DND-41 (cell line): Measurements from ENCODE around the gene OR2W3.

Experiments used
- ATAC-seq: fragments of 200-7000 bp; cut with Tn5 transposase; 3 replicates; pipeline ENCODE4 v1.9.1; 2021; ENCODE audit warnings: low read depth; ENCODE audit not compliant: insufficient read depth
- DNase-seq: peaks from one replicate; pipeline ENCODE4 v3.0.0-alpha.2; 2020
- H2AFZ ChIP-seq: 2 replicates; pipeline ENCODE4 v1.6.0; 2012; ENCODE audit warnings: low read depth, low read length
- H3K27ac ChIP-seq: 2 replicates; pipeline ENCODE4 v1.5.1; 2012; ENCODE audit warnings: low read length, inconsistent platforms
- H3K27me3 ChIP-seq: fragments of 200-600 bp; sonication (generic); 2 replicates; pipeline ENCODE4 v1.6.0; 2012; ENCODE audit warnings: low read length, mild to moderate bottlenecking, inconsistent platforms; ENCODE audit not compliant: insufficient read depth, poor library complexity
- H3K36me3 ChIP-seq: 2 replicates; pipeline ENCODE4 v1.5.1; 2012; ENCODE audit warnings: low read length, inconsistent platforms; ENCODE audit not compliant: insufficient read depth
- H3K4me1 ChIP-seq: 2 replicates; pipeline ENCODE4 v1.5.1; 2012; ENCODE audit warnings: mild to moderate bottlenecking, low read length; ENCODE audit not compliant: insufficient read depth
- H3K4me2 ChIP-seq: 2 replicates; pipeline ENCODE4 v1.6.0; 2012; ENCODE audit warnings: mild to moderate bottlenecking, moderate library complexity, low read length, inconsistent platforms; ENCODE audit not compliant: insufficient read depth
- H3K4me3 ChIP-seq, 2 experiments: fragments of 200-600 bp in 1 of 2; shearing (Covaris generic) in 1 of 2; 2 replicates each; pipeline ENCODE4 v1.5.1; 2012 to 2016; ENCODE audit warnings: inconsistent platforms in 2 of 2, low read length in 2 of 2, mild to moderate bottlenecking in 2 of 2, low read depth in 1 of 2, moderate library complexity in 1 of 2
- H3K79me2 ChIP-seq: 2 replicates; pipeline ENCODE4 v1.6.0; 2012; ENCODE audit warnings: low read length, inconsistent platforms; ENCODE audit not compliant: insufficient read depth
- H3K9ac ChIP-seq: 2 replicates; pipeline ENCODE4 v1.6.0; 2012; ENCODE audit warnings: low read depth, mild to moderate bottlenecking, inconsistent platforms, low read length, moderate library complexity
- H3K9me3 ChIP-seq: 2 replicates; pipeline ENCODE4 v1.5.1; 2012; ENCODE audit warnings: low read length, moderate library complexity, mild to moderate bottlenecking, inconsistent platforms; ENCODE audit not compliant: insufficient read depth, severe bottlenecking
- H4K20me1 ChIP-seq: 2 replicates; pipeline ENCODE4 v1.6.0; 2012; ENCODE audit warnings: low read length; ENCODE audit not compliant: insufficient read depth
- EZH2 ChIP-seq: IDR thresholded peaks from 3 replicates; pipeline ENCODE4 v1.6.1; 2012; ENCODE audit warnings: borderline replicate concordance, low read depth, mild to moderate bottlenecking, moderate library complexity, low read length, inconsistent platforms; ENCODE audit not compliant: severe bottlenecking
- TF ChIP-seq, protein P1 (sequence below): IDR thresholded peaks from 2 replicates; pipeline ENCODE4 v1.5.1; 2012; ENCODE audit warnings: borderline replicate concordance, low read length, moderate library complexity, mild to moderate bottlenecking; ENCODE audit not compliant: poor library complexity, severe bottlenecking; ENCODE audit errors: extremely low read depth

The OR2W3 gene

DNA sequence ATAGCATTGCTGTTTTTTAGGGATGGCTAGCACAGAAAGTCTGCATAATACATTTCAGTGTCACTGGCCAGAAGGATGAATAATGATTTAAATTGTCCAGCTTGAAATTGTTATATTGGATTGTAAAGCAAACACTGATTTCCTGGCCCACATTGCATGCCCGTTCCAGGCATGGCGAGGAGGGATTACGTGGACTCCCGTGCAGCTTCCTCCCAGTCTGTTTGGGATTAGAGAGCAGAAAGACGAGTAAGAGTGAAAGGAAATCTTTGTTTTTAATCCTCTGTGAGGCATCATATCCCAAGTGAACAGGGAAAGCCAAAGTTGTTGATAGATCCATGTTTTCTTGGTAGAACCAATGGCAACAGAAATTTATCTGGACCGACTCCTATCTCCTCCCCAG, 30.0 kb upstream of the OR2W3 start:
- Histone ChIP-seq H3K27me3 (no peaks in the 10 kb centered on the region), H3K4me1 (no peaks in the 10 kb centered on the region), H3K9me3 (no peaks in the 10 kb centered on the region), H3K4me2 (no peak overlapping the region), H3K4me3 (no peak overlapping the region), H3K9ac (no peak overlapping the region), H3K36me3 (no peaks in the 10 kb centered on the region), H4K20me1 (no peaks in the 10 kb centered on the region), H2AFZ (no peak overlapping the region), H3K79me2 (no peaks in the 10 kb centered on the region), H3K27ac (no peak overlapping the region)
- DNase-seq (no peak), ATAC-seq (no peak)
- TF ChIP-seq, protein P1, sequence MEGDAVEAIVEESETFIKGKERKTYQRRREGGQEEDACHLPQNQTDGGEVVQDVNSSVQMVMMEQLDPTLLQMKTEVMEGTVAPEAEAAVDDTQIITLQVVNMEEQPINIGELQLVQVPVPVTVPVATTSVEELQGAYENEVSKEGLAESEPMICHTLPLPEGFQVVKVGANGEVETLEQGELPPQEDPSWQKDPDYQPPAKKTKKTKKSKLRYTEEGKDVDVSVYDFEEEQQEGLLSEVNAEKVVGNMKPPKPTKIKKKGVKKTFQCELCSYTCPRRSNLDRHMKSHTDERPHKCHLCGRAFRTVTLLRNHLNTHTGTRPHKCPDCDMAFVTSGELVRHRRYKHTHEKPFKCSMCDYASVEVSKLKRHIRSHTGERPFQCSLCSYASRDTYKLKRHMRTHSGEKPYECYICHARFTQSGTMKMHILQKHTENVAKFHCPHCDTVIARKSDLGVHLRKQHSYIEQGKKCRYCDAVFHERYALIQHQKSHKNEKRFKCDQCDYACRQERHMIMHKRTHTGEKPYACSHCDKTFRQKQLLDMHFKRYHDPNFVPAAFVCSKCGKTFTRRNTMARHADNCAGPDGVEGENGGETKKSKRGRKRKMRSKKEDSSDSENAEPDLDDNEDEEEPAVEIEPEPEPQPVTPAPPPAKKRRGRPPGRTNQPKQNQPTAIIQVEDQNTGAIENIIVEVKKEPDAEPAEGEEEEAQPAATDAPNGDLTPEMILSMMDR, result no peak
- no peak for TF ChIP-seq EZH2

DNA sequence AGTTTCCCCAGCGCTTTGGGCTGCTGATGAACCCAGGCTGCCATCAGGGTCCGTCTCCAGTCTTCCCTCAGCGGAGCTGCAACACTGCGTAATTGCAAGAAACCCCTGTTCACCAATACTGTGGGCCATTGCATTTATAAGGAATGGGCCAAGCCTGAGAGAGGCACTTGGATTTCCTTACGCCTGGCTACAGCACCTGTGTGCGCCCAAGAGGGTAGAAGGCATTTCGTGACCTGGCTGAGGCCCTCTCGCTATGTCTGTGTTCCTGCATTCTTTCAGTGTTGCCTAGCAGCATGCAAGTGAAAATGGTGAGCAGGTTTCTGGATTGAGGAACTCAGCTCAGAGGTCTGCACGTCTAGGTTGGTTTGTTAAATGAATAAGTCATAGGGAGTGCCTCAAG, 12.0 kb upstream of the OR2W3 start:
- Histone ChIP-seq H3K27me3 (no peaks in the 10 kb centered on the region), H3K4me1 (no peaks in the 10 kb centered on the region), H4K20me1 (no peaks in the 10 kb centered on the region), H3K79me2 (no peaks in the 10 kb centered on the region), H3K4me2 (no peak overlapping the region), H2AFZ (no peak overlapping the region), H3K27ac (no peak overlapping the region), H3K9ac (no peak overlapping the region), H3K4me3 (no peak overlapping the region), H3K36me3 (no peaks in the 10 kb centered on the region), H3K9me3 (no peaks in the 10 kb centered on the region)
- TF ChIP-seq, protein P1, result no peak
- TF ChIP-seq EZH2, result no peak
- ATAC-seq (no peak), DNase-seq (no peak)

GRCh38 chr1:247884797-247885413, 10.5 kb upstream of the OR2W3 start:
- Histone ChIP-seq H3K79me2 (no peaks in the 10 kb centered on the region), H3K4me1 (no peaks in the 10 kb centered on the region), H3K4me2 (no peak overlapping the region), H4K20me1 (no peaks in the 10 kb centered on the region), H3K27me3 (no peaks in the 10 kb centered on the region), H3K9me3 (no peaks in the 10 kb centered on the region), H3K9ac (no peak overlapping the region), H3K4me3 (no peak overlapping the region), H3K36me3 (no peaks in the 10 kb centered on the region), H3K27ac (no peak overlapping the region), H2AFZ (no peak overlapping the region)
- DNase-seq (no peak), ATAC-seq (no peak)
- TF ChIP-seq, protein P1, result no peak
- TF ChIP-seq EZH2, result no peak
